ENCODE data around the gene IL10RB. TPM values are rescaled to one million over a fixed set of nuclear protein-coding genes. Genes with fewer than 3 reads are reported as not detected.

Gene IL10RB
- polyA plus RNA-seq, 12 donors: 13.8 to 29.1 (median 21.0) TPM; not detected in 1

DNA sequence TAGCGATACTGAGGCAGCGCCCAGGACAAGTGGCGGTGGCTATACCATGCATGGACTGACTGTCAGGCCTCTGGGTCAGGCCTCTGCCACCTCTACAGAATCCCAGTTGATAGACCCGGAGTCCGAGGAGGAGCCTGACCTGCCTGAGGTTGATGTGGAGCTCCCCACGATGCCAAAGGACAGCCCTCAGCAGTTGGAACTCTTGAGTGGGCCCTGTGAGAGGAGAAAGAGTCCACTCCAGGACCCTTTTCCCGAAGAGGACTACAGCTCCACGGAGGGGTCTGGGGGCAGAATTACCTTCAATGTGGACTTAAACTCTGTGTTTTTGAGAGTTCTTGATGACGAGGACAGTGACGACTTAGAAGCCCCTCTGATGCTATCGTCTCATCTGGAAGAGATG is 3.2 kb upstream of the IL10RB start:
- DNase-seq: no peak

DNA sequence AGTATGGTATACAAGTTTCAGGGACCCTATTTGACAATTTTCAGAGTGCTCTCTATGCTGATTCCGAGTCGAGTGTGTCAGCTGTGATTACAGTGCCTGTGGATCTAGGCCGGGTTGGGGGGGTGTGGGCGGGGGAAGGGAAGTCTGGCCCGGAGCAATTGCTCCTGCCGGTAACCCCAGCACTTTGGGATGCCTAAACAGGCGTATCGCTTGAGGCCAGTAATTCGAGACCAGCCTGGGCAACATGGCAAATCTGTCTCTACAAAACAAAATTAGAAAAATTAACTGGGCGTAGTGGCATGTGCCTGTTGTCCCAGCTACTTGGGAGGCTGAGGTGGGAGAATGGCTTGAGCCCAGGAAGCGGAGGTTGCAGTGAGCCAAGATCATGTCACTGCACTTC is 1.6 kb upstream of the IL10RB start:
- no peak for DNase-seq

DNA sequence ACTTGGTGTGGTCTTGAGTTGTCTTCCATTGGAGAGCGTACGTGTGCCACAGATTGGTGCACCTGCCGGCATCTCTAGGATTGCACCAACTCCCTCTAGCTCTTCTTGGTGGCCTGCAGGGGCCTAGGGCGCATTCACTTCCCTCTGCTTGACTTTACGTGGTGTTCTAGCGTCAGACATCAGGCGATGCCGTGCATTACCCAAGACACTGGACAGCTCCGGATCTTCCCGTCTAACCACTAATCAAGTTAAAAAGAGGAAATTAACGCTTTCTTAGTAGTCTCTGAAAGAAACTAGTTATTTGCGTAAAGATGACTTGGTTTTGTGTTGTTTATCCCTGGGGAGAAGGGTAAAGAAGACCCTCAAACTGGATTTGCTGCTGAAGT is 510 bp upstream of the IL10RB start:
- peak; percentile 37 for DNase-seq

DNA sequence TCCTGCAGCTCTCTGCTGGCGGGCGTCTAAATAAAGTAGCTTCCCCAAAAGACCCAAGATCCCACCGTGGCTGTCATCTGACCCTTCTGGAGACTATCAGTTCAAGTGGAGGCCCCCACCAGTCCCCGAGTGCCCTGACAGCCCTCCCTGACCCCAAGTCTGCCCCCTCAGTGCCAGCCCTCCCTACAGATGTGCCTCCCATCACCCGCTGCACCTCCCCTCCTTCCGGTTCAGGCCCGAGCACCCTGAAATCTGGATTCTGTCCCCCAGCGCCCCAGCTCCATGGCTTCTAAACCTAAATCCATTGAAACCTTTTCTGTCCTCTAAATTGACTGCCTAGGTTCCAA is 595 bp downstream of the IL10RB start:
- DNase-seq: peak; percentile 15

DNA sequence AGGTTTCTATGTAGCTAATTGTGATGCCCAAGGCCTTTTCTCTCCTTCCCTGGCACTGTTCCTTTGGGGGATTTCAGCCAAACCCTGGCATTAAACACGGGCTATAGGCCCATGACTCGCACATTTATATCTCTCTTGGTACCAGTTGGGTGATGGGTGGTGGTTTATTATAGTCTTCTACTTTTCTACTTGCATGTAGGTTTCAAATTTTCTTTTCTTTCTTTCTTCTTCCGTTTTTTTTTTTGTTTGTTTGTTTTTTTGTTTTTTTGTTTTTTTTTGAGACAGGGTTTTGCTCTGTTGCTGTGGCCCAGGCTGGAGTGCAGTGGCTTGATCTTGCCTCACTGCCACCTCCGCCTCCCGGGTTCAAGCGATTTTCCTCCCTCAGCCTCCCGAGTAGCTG is 1.1 kb downstream of the IL10RB start:
- no peak for DNase-seq

DNA sequence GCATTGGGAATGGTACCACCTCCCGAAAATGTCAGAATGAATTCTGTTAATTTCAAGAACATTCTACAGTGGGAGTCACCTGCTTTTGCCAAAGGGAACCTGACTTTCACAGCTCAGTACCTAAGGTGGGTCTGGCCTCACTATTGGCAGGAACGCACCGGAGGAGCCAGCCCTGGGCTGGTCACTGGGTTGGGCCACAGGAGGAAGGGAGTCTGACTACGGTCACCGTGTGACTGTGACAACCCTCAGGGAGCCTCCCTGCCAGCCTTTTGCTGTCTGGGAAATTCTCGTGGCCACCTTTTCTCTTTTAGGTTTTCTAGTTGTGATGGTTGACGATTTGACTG is 2.2 kb downstream of the IL10RB start:
- DNase-seq: no peak

DNA sequence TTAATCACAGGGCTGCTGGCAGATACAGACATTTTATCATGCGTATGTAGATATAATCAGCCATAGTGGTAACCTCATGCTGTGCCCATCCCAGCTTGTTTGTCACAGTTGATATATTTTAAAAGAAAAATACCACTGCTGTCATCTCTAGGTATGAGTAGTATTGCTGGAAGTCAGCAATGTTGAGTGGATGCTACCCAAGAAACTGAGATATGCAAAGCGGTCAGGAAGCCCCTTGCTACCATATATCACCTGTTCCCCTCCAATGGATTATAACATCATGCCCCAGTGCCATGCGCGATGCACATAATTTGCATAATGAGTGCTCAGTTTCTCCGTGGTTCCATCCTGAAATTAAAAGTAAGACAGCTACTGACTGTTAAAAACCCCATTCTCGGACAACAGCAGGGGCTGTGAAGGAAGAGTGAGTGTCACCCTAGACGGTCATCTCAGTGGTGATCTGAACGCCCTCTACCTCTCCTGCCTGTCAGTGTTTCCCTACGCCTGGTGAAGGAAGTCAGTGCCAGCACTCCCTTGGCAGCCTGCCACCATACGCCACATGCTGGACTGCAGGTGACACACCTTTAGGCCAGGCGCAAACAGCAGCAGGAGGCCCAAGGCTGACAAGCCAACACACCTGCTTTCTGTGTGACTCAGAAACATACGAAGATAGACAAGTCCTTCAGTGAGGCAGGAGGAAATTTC is 2.7 kb downstream of the IL10RB start:
- no peak for DNase-seq

DNA sequence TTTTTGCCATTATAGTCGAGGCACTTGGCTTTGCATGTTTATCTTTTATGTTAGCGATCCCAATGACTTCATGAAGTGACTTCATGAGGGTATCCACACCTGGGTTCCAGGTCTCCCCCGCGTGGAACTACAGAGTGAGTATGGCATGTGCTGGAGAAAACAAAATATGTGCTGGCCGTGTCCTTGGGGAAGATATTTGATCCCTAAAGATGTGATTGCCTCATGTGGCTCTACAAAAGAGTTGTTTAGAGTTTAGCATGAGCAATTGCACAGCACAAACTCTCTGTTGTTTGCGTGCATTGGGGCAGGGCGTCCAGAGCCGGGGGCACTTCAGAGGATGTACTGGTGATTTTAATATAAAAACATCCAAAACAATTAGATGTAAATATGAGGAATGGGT is 4.8 kb downstream of the IL10RB start:
- no peak for DNase-seq

DNA sequence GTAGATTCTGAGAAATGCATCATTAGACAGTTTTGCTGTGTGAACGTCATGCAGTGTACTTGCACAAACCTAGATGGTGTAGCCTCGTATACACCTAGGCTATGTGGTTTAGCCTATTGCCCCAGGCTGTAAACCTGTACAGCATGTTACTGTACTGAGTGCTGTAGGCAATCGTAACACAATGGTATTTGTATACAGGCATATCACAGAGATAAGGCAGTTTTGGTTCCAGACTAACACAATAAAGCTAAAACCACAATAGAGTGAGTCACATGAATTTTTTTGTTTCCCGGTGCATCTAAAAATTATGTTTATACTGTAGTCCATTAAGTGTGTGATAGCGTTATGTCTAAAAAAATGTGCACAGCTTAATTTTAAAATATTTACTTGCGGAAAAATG is 6.9 kb downstream of the IL10RB start:
- no peak for DNase-seq

DNA sequence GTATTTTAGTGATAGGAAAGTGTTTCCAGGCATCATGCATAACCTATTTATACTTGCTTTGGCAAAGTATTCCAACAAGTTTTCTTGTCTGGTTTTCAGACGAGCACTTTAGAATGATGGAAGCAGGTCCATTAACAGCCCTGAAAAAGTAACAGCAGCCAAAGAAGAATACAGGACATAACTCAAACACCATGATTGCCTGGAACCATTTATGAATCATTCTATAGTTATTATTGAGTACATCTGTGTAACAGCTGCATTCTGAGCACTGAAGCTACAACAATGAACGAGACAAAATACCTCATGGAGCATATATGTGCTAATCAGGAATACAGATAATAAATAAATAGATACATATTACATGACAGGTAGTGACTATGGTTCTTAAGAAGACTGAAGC is 12.6 kb downstream of the IL10RB start:
- no peak for DNase-seq

DNA sequence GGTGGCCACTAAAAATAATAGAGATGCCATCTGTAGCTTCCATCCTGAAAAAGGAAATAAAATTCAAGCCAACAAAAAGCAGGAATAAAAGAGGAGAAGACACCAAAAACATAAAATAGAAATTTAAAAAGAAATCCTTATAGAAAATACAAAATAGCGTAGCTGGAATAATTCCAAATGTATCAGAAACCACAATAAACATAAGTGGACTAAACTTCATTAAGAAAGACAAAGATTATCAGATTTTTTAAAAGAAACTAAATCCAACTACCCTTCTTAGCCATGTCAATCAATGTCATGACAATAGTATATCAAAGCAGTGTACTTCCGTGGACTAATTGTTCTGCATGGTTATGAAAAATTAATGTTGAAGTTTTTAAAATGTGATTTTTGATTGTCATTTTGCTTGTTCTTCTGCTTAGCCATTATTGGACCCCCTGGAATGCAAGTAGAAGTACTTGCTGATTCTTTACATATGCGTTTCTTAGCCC is 13.2 kb downstream of the IL10RB start:
- DNase-seq: no peak

DNA sequence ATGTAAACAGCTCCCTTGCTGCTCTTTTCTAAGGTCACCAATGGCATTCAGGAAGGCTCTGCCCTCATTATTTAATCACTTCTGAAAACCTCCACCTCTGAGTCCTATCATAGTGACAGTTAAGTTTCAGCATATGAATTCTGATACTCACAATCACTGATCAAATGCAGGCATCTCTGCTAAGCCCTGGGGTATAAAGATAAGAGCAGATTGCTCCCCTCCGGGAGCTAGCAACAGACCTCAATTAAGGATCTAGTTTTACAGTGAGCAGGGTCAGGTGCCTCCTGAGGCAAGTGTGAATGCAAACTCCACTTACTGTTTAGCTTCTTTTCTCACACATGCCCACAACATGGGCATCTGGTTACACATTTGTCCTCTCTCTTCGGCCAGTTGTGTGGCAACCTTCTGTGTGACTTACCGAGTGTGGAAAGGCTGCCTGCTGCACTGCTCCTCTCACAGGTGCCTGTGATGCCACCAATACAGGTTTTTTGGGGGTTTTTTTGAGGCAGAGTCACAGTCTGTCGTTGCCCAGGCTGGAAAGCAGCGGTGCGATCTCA is 15.0 kb downstream of the IL10RB start:
- DNase-seq: no peak

DNA sequence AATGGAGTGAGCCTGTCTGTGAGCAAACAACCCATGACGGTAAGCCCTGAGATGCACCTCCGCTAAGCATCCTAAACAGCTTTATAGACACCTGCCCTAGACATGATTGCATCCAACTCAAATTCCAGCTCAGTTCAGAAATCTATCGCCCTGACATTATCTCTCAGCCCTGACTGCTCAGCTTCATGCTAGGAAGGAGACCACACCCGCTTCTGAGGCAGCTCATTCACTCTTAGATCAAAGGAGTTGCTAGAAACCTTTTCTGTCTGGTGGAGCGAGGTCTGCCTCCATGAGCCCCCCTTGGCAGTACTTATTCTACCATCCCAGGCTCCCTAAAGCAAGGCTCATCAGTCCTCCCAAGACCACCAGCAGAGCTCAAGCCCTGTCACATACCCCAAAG is 17.0 kb downstream of the IL10RB start:
- no peak for DNase-seq

DNA sequence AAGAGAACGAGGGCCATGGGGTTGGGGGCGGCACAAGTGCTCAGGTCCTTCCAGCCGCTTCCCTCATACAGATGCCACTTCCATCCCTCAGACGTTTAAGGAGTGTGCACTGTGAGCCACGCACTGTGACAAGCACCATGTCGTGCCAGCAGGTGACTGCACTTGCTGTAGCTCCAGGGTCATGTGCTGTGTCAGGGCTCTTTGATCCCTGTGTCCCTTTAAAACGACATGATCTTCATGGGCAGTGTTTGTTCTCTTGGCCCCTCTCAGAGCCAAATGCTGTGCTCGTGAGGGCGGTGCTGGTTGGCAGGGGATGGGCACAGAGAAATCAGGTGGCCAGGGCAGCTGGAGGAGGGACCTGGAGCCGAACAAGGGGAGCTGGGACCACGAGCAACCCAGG is 19.9 kb downstream of the IL10RB start:
- no peak for DNase-seq

DNA sequence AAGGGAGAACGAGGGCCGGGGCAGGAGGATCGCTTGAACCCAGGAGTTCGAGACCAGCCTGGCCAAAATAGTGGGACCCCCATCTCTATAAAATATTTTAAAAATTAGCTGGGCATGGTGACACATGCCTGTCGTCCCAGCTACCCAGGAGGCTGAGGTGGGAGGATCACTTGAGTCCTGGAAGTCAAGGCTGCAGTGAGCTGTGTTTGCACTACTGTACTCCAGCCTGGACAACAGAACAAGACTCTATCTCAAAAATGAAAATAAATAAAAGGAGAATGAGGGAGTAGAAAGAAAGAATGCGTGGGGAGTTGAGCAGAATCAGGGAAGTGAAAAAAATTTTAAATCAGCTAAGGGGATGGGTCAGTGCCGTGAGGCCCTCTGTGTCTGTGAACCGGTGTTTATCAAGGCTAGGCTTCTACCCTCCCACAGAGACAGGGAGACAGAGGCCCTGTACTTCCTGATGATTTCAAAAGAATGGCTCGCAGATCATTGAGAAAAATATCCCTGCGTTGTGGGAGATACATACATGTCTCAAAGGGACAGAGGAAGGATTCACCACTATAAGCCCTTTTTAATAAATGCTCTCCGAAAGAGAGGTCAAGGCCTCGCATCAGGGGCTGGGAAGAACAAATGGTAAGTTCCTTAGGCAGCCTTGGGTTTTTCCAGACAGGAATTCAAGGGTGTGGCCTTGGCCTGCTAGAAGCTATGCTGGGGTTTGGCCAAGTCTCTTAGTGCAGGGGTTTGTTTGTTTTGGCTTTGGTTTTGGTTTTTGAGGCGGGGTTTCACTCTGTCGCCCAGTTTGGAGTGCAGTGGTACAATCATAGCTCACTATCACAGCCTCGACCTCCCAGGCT is 20.7 kb downstream of the IL10RB start:
- peak; percentile 34 for DNase-seq

DNA sequence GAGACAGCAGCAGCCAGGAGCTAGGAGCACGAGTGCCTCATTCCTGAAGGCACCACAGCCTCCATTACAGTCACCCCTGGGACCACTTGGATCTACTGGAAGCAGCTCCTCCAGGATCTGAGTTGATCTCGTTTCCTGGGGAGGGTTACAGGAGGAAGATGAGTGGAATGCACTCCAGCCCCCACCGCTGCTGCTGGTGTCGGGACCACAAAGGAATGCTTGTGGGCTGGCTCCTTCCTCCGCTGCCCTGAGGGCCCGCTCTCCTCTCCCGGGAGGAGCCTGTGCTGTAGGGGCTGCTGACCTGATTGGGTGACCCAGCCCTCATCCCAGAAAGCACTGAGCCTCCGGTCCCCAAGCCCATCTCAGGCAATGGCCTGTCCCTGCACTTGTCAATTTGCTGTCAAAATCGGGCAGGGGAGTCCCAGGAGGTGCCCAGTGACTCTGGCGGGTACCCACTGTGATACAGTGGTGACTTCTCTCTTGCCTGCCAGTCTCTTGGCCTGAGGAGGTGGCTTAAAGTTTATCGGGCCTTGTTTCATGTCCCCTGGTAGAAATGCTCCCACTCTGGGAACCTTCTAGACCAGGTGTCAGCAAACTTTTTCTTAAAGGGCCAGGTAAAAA is 23.1 kb downstream of the IL10RB start:
- no peak for DNase-seq

DNA sequence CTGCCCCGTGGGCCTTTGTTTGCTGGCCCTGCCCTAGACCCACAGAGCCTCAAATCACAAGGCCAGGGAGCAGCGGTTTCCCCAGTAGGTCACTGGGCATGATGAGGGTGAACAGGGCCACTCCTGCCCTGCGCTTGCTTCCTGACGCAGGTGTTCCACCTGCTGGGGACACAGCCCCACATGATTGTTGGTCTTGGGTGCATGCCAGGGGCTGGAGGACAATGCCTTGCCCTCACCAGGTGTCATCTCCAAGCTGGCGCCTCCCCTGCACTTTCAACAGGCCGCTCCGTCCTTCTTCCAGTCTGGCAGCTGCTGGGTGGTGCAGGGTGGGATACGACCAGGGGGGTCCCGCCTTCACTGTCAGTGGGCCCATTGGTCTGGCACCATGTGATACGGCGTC is 24.3 kb downstream of the IL10RB start:
- no peak for DNase-seq

DNA sequence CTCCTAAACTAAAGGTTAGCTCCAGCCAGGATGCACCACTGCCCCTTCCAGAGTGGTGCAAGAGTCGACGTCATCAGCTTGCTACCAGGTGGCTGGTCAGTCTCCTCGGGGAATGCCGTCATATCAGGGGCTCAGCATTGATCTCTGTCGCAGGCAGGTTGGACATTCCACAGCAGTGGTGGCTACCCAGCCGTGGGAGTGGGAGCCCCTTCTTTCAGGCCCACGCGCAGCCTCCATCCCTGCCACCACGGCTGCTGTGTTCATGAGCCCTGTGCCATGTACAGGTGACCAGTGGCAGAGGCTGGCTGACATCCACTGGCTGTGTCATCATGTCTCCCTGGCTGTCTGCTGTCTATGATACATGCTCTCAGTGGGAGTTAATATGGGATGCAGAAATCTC is 25.5 kb downstream of the IL10RB start:
- no peak for DNase-seq

DNA sequence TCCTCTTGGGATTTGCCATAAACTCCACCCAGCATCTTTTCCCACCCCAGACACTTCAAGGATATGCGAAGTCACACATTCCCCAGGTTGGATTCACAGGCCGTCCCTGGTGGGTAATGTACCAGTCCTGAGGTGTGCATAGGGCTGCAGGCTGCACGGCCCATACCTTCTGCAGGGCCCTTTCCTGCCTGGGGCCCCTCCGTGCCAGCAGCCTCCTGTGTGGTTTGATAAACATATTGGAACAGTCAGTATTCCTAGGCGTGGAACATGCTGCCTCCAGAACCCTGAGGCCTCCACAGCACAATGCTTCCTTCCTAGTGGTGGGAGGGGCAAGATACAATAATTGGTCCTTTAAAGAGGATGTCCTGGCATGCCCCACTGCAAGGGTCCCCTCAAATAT is 26.6 kb downstream of the IL10RB start:
- DNase-seq: no peak

DNA sequence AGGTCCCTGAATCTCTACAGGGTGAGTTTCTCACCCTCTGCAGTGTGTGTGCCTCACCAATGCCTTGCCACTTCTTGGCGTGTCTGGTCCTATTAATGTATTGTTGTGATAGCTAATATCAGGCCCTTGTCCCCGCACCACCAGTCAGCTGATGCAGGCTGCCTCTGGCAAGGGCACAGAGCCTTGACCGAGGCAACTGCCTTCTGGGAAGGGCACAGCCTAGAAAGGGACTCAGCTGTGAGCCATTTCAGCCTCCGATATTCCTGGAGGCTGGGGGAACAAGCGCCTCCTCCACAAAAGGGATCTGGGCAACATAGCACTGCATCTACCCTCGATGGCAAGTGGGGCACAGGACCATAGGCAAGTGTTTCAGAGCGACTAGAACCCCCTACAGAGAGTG is 27.0 kb downstream of the IL10RB start:
- DNase-seq: no peak

DNA sequence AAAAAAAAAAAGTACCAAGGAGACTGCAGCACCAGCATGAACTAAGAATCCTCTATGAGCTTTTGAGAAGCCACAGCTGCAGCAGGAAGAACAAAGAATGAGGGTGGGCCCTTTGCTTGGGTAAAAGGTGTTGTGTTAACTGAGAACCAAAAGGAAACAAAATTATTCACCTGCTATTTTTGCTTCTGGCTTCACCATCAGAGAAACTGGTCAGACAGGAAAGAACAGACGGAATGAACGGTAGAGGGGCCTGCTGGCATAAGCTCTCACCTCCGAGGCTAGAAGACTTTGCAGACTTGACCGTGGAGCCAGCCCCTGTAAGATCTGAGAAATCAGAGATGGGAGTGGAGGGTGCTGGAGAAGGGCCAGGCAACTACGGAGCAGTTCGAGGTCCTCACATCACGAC is 27.6 kb downstream of the IL10RB start:
- DNase-seq: no peak

DNA sequence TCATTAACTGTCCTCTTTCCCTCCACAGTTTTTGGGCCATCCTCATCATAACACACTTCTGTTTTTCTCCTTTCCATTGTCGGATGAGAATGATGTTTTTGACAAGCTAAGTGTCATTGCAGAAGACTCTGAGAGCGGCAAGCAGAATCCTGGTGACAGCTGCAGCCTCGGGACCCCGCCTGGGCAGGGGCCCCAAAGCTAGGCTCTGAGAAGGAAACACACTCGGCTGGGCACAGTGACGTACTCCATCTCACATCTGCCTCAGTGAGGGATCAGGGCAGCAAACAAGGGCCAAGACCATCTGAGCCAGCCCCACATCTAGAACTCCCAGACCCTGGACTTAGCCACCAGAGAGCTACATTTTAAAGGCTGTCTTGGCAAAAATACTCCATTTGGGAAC is 30.0 kb downstream of the IL10RB start:
- DNase-seq: no peak

Measured in muscle of arm (tissue), 12 donors.